HepG2 (cell line): ENCODE results near the gene TRUB1. TPM values are rescaled to one million over a fixed set of nuclear protein-coding genes. Genes with fewer than 3 reads are reported as not detected.

ENCODE experiments used
- ETV5 ChIP-seq: IDR thresholded peaks from 2 replicates; pipeline ENCODE4 v1.6.1; 2018; ENCODE audit warnings: missing biosample characterization, missing genetic modification reagents, inconsistent platforms, borderline replicate concordance
- GATAD2A ChIP-seq: IDR thresholded peaks from 2 replicates; pipeline ENCODE4 v1.6.1; 2016
- JARID2 ChIP-seq: sonication (generic); formaldehyde crosslinking; IDR thresholded peaks from 2 replicates; pipeline ENCODE4 v1.8.1; 2023; ENCODE audit warnings: missing genetic modification reagents, inconsistent platforms; ENCODE audit not compliant: insufficient replicate concordance
- MIXL1 ChIP-seq: IDR thresholded peaks from 2 replicates; pipeline ENCODE4 v1.6.1; 2016
- NFYB ChIP-seq: sonication (generic); formaldehyde crosslinking; IDR thresholded peaks from 2 replicates; pipeline ENCODE4 v1.4.0; 2020; ENCODE audit warnings: missing genetic modification reagents
- SP4 ChIP-seq: sonication (generic); formaldehyde crosslinking; IDR thresholded peaks from 2 replicates; pipeline ENCODE4 v1.8.1; 2023; ENCODE audit warnings: mild to moderate bottlenecking, missing genetic modification reagents
- ZC3H13 ChIP-seq: sonication (generic); formaldehyde crosslinking; IDR thresholded peaks from 2 replicates; pipeline ENCODE4 v1.8.1; 2023; ENCODE audit warnings: mild to moderate bottlenecking, missing genetic modification reagents, moderate library complexity
- ZNF34 ChIP-seq: sonication (generic); formaldehyde crosslinking; IDR thresholded peaks from 2 replicates; pipeline ENCODE4 v1.4.0; 2020; ENCODE audit warnings: mild to moderate bottlenecking, missing genetic modification reagents, borderline replicate concordance
- polyA plus RNA-seq, 8 experiments: library from polyadenylated mRNA; depleted of rRNA in 3 of 8; stranded (reverse) in 7 of 8; unstranded in 1 of 8; fragments of >200 nt; fragmentation: Illumina TruSeq in 4 of 8; extraction: Trizol in 4 of 8; gene quantifications; 2 replicates each; pipeline versions ENCODE4 v1.2.1 to v1.2.3, GENCODE V29; 2011 to 2016; ENCODE audit warnings: low read depth in 4 of 8, missing spikeins in 1 of 8, mixed read lengths in 1 of 8; ENCODE audit not compliant: insufficient read depth in 1 of 8
- total RNA-seq, 5 experiments: library from RNA; depleted of rRNA; stranded (reverse); fragments of >200 nt; fragmentation: Illumina TruSeq; extraction: Trizol; gene quantifications; 2 replicates each; pipeline ENCODE4 v1.2.3, GENCODE V29; 2016; ENCODE audit warnings: low read depth in 1 of 5
- TF ChIP-seq, protein P1 (sequence below): sonication (generic); formaldehyde crosslinking; IDR thresholded peaks from 2 replicates; pipeline ENCODE4 v1.4.0; 2020; ENCODE audit warnings: low read depth, missing genetic modification reagents
- TF ChIP-seq, protein P2 (sequence below): IDR thresholded peaks from 2 replicates; pipeline ENCODE4 v1.6.1; 2016; ENCODE audit warnings: missing compliant biosample characterization, missing genetic modification reagents, borderline replicate concordance
- TF ChIP-seq, protein P3 (sequence below): sonication (generic); formaldehyde crosslinking; conservative IDR thresholded peaks from 2 replicates; pipeline ENCODE4 v1.8.0; 2022; ENCODE audit warnings: missing genetic modification reagents

TRUB1 gene
- total and polyA plus RNA-seq, 2 of the 13 experiments (the other 11 are each of a cell fraction or from before 2014, with no cell fraction given): 10.6 to 38.9 TPM

DNA sequence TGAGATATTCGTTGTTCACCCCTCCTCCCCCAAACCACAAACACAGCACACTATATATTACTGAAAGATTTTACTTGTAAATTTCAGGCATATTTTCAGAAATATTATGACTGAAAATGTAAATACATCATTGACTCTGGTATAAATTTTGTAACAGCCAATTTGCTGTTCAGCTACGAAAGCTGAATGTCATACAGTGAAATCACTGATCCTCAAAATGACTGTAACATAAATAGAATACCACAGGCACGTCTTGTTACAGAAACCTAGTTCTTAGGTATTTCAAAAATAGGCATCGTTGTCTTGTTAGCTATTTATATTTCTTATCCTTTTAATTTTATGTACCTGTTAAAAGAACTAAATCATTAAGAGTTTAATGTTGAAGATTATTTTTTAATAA, 15.1 kb downstream of the TRUB1 start (continued):
- TF ChIP-seq, protein P1, sequence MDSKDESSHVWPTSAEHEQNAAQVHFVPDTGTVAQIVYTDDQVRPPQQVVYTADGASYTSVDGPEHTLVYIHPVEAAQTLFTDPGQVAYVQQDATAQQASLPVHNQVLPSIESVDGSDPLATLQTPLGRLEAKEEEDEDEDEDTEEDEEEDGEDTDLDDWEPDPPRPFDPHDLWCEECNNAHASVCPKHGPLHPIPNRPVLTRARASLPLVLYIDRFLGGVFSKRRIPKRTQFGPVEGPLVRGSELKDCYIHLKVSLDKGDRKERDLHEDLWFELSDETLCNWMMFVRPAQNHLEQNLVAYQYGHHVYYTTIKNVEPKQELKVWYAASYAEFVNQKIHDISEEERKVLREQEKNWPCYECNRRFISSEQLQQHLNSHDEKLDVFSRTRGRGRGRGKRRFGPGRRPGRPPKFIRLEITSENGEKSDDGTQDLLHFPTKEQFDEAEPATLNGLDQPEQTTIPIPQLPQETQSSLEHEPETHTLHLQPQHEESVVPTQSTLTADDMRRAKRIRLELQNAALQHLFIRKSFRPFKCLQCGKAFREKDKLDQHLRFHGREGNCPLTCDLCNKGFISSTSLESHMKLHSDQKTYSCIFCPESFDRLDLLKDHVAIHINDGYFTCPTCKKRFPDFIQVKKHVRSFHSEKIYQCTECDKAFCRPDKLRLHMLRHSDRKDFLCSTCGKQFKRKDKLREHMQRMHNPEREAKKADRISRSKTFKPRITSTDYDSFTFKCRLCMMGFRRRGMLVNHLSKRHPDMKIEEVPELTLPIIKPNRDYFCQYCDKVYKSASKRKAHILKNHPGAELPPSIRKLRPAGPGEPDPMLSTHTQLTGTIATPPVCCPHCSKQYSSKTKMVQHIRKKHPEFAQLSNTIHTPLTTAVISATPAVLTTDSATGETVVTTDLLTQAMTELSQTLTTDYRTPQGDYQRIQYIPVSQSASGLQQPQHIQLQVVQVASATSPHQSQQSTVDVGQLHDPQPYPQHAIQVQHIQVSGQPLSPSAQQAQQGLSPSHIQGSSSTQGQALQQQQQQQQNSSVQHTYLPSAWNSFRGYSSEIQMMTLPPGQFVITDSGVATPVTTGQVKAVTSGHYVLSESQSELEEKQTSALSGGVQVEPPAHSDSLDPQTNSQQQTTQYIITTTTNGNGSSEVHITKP (CRISPR knock-in tag): no peak
- TF ChIP-seq NFYB (CRISPR knock-in tag): no peak
- TF ChIP-seq MIXL1 (CRISPR knock-in tag): no peak
- no peak for TF ChIP-seq GATAD2A (CRISPR knock-in tag)
- TF ChIP-seq ETV5 (CRISPR knock-in tag): no peak
- TF ChIP-seq, protein P2, sequence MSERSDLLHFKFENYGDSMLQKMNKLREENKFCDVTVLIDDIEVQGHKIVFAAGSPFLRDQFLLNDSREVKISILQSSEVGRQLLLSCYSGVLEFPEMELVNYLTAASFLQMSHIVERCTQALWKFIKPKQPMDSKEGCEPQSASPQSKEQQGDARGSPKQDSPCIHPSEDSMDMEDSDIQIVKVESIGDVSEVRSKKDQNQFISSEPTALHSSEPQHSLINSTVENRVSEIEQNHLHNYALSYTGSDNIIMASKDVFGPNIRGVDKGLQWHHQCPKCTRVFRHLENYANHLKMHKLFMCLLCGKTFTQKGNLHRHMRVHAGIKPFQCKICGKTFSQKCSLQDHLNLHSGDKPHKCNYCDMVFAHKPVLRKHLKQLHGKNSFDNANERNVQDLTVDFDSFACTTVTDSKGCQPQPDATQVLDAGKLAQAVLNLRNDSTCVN: no peak
- no peak for TF ChIP-seq SP4 (CRISPR knock-in tag)
- TF ChIP-seq, protein P3, sequence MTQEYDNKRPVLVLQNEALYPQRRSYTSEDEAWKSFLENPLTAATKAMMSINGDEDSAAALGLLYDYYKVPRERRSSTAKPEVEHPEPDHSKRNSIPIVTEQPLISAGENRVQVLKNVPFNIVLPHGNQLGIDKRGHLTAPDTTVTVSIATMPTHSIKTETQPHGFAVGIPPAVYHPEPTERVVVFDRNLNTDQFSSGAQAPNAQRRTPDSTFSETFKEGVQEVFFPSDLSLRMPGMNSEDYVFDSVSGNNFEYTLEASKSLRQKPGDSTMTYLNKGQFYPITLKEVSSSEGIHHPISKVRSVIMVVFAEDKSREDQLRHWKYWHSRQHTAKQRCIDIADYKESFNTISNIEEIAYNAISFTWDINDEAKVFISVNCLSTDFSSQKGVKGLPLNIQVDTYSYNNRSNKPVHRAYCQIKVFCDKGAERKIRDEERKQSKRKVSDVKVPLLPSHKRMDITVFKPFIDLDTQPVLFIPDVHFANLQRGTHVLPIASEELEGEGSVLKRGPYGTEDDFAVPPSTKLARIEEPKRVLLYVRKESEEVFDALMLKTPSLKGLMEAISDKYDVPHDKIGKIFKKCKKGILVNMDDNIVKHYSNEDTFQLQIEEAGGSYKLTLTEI: no peak
- TF ChIP-seq JARID2 (CRISPR knock-in tag): no peak
- no peak for TF ChIP-seq ZC3H13 (CRISPR knock-in tag)
- no peak for TF ChIP-seq ZNF34
